B cell (primary cell): ENCODE data around the gene HES5.

Experiments used
- CTCF ChIP-seq: fragments of 200-600 bp; IDR thresholded peaks from one replicate; pipeline ENCODE4 v1.8.0; 2022; ENCODE audit warnings: antibody characterized with exemption, mild to moderate bottlenecking
- EZH2 ChIP-seq: IDR thresholded peaks from 2 replicates; pipeline ENCODE4 v1.6.1; 2012; ENCODE audit warnings: borderline replicate concordance, low read depth, mild to moderate bottlenecking, moderate library complexity, low read length; ENCODE audit not compliant: insufficient read depth, poor library complexity, severe bottlenecking

- TF ChIP-seq CTCF (no peak), EZH2 (no peak)
These were observed 14.9 kb downstream of the HES5 start for GRCh38 chr1:2514863-2515762.
